Hepatocyte (in vitro differentiated cells): ENCODE data around the gene MYO1E. TPM values are rescaled to one million over a fixed set of nuclear protein-coding genes. Genes with fewer than 3 reads are reported as not detected.

Experiments used
- DNase-seq: peaks from one replicate; pipeline ENCODE4 v3.0.0-alpha.2; 2016; ENCODE audit warnings: low spot score
- H2AFZ ChIP-seq: fragments of 200-600 bp; sonication (generic); 2 replicates; pipeline ENCODE4 v1.6.0; 2016; ENCODE audit warnings: antibody characterized with exemption, mild to moderate bottlenecking
- H3K27ac ChIP-seq: fragments of 200-600 bp; sonication (generic); 2 replicates; pipeline ENCODE4 v1.5.1; 2016; ENCODE audit warnings: mild to moderate bottlenecking
- H3K27me3 ChIP-seq: fragments of 200-600 bp; sonication (generic); 2 replicates; pipeline ENCODE4 v1.6.1; 2016
- H3K36me3 ChIP-seq: fragments of 200-600 bp; sonication (generic); replicated peaks from 2 replicates; pipeline ENCODE4 v1.5.1; 2016; ENCODE audit warnings: low read depth; ENCODE audit not compliant: insufficient read depth
- H3K4me1 ChIP-seq: fragments of 200-600 bp; sonication (generic); 2 replicates; pipeline ENCODE4 v1.5.1; 2016; ENCODE audit warnings: mild to moderate bottlenecking, moderate library complexity; ENCODE audit not compliant: insufficient read depth
- H3K4me2 ChIP-seq: fragments of 200-600 bp; sonication (generic); 2 replicates; pipeline ENCODE4 v1.6.0; 2016
- H3K4me3 ChIP-seq: fragments of 200-600 bp; sonication (generic); 2 replicates; pipeline ENCODE4 v1.5.1; 2016; ENCODE audit warnings: mild to moderate bottlenecking
- H3K79me2 ChIP-seq: fragments of 200-600 bp; sonication (generic); 2 replicates; pipeline ENCODE4 v1.6.0; 2017; ENCODE audit warnings: mild to moderate bottlenecking
- H3K9me2 ChIP-seq: fragments of 200-600 bp; sonication (generic); replicated peaks from 2 replicates; pipeline ENCODE4 v1.6.0; 2017; ENCODE audit warnings: mild to moderate bottlenecking; ENCODE audit not compliant: insufficient read depth
- H3K9me3 ChIP-seq: fragments of 200-600 bp; sonication (generic); 2 replicates; pipeline ENCODE4 v1.5.1; 2016; ENCODE audit warnings: low read depth, mild to moderate bottlenecking
- H4K20me1 ChIP-seq: fragments of 200-600 bp; sonication (generic); 2 replicates; pipeline ENCODE4 v1.6.0; 2016; ENCODE audit warnings: mild to moderate bottlenecking; ENCODE audit not compliant: insufficient read depth, poor library complexity, severe bottlenecking
- CTCF ChIP-seq: fragments of 200-600 bp; sonication (generic); IDR thresholded peaks from 2 replicates; pipeline ENCODE4 v1.5.1; 2016; ENCODE audit warnings: antibody characterized with exemption, mild to moderate bottlenecking; ENCODE audit not compliant: poor library complexity
- EZH2 ChIP-seq: fragments of 200-600 bp; sonication (generic); IDR thresholded peaks from 2 replicates; pipeline ENCODE4 v1.6.1; 2016; ENCODE audit warnings: antibody characterized with exemption, mild to moderate bottlenecking, borderline replicate concordance
- EZH2phosphoT487 ChIP-seq: fragments of 200-600 bp; sonication (generic); IDR thresholded peaks from one replicate; pipeline ENCODE4 v1.6.1; 2018; ENCODE audit warnings: antibody characterized with exemption, mild to moderate bottlenecking, low read depth, moderate library complexity; ENCODE audit not compliant: unreplicated experiment, severe bottlenecking
- WGBS: methylation state at CpG from one replicate; pipeline ENCODE4 v1.1.6; 2016; ENCODE audit warnings: low lambda C conversion rate; ENCODE audit errors: missing lambda C conversion rate; 5-methylcytosine and 5-hydroxymethylcytosine counted together
- polyA plus RNA-seq: library from polyadenylated mRNA; unstranded; fragments of >200 nt; fragmentation: Nextera tagmentation; extraction: Ambion mirVana; gene quantifications from 2 replicates; pipeline ENCODE4 v1.2.1, GENCODE V29; 2016
- total RNA-seq: library from RNA; depleted of rRNA; stranded (reverse); fragments of >200 nt; gene quantifications from 2 replicates; pipeline ENCODE4 v1.2.3, GENCODE V29; 2014

The MYO1E gene
- total and polyA plus RNA-seq, 2 experiments from 2014 or later, result 107 to 111 TPM

- Histone ChIP-seq H3K4me3 (no peak overlapping the region), H3K27ac (peak overlapping the region; percentile 80), H3K4me1 (peaks cover 12% of the 10 kb centered on the region), H4K20me1 (no peaks in the 10 kb centered on the region), H3K9me2 (no peaks in the 10 kb centered on the region), H3K27me3 (no peaks in the 10 kb centered on the region), H2AFZ (no peak overlapping the region), H3K79me2 (no peaks in the 10 kb centered on the region), H3K36me3 (no peaks in the 10 kb centered on the region), H3K4me2 (no peak overlapping the region), H3K9me3 (no peaks in the 10 kb centered on the region)
- TF ChIP-seq CTCF (no peak), EZH2 (no peak), EZH2phosphoT487 (no peak)
- WGBS, result 72% methylated on average over 4 of the region's 4 CpGs
- DNase-seq, result no peak
Observed at GRCh38 chr15:59257140-59257539, 115.5 kb downstream of the MYO1E start.

DNA sequence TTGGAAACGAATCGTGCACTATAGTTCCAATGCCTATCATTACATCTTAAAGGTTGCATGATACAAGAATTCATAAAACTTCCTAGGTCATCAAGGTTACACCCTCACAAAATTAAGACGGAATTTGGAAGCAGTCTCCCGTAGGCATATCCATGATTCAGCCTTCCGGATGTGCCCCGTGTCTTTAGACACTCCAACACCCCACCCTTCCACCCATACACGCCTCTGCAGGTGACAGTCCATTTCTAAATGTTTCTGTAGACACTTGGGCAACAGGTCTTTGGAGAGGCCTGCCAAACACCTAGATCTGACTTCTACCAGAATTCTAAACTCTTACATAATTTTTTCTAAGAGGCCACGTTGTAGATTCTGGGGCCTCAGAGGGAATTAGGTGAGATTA, 116.2 kb downstream of the MYO1E start:
- no peak overlapping the region for H2AFZ ChIP-seq
- no peaks in the 10 kb centered on the region for H3K9me2 ChIP-seq
- no peaks in the 10 kb centered on the region for H3K27me3 ChIP-seq
- TF ChIP-seq CTCF (no peak), EZH2phosphoT487 (no peak), EZH2 (no peak)
- no peaks in the 10 kb centered on the region for H3K79me2 ChIP-seq
- 68% methylated on average over 8 of the region's 8 CpGs for WGBS
- peak overlapping the region; percentile 80 for H3K27ac ChIP-seq
- no peaks in the 10 kb centered on the region for H3K9me3 ChIP-seq
- no peaks in the 10 kb centered on the region for H4K20me1 ChIP-seq
- peaks cover 12% of the 10 kb centered on the region for H3K4me1 ChIP-seq
- no peaks in the 10 kb centered on the region for H3K36me3 ChIP-seq
- no peak overlapping the region for H3K4me3 ChIP-seq
- H3K4me2 ChIP-seq, result no peak overlapping the region
- no peak for DNase-seq

DNA sequence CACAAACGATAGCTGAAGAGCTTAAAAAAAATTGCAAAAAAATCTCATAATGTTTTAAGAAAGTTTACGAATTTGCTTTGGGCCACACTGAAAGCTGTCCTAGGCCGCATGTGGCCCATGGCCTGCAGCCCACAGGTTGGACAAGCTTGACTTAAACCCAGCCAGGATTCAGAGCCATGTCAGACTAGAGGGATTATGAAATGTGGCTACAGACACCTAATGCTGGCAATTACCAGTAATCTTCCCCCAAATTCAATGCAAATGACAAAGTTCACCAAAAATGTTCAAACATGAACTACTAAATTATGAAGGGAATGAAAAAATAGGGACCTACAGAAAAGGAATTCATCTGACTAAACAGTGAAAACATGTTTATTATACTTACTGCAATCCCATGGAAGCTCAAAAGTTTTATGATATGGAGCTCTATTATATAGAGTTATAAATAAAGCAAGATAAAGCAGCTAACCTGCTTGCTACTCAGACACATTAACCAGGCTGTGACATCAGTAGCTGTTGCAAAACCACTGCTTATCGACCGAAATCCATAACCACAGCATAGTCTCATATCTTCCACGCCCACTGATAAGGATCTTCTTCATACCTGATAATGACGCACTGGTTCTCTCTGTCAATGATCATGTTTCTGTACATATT, 116.9 kb downstream of the MYO1E start:
- H3K79me2 ChIP-seq, result no peaks in the 10 kb centered on the region
- 67% methylated on average over 7 of the region's 7 CpGs for WGBS
- TF ChIP-seq EZH2phosphoT487 (no peak), CTCF (no peak), EZH2 (no peak)
- H3K9me3 ChIP-seq, result no peaks in the 10 kb centered on the region
- no peak overlapping the region for H3K4me2 ChIP-seq
- H3K36me3 ChIP-seq, result no peaks in the 10 kb centered on the region
- H2AFZ ChIP-seq, result no peak overlapping the region
- no peaks in the 10 kb centered on the region for H3K9me2 ChIP-seq
- peak; percentile 53 for DNase-seq
- no peaks in the 10 kb centered on the region for H4K20me1 ChIP-seq
- H3K27ac ChIP-seq, result peak overlapping the region; percentile 80
- no peaks in the 10 kb centered on the region for H3K27me3 ChIP-seq
- H3K4me1 ChIP-seq, result peaks cover 12% of the 10 kb centered on the region
- H3K4me3 ChIP-seq, result no peak overlapping the region
